NCI-H526 treated with DMSO at 0.1 percent for 48 hours (cell line): ENCODE data around the gene CLSTN2.

Source experiments
- DNase-seq: peaks from one replicate; lab custom pipeline; 2025; lab: John Stamatoyannopoulos, UW

CLSTN2 gene

GRCh38 chr3:140052771-140053702 is 118.1 kb downstream of the CLSTN2 start:
- no peak for DNase-seq

- no peak for DNase-seq
These were observed 118.8 kb downstream of the CLSTN2 start for GRCh38 chr3:140053794-140054193.

GRCh38 chr3:140055092-140055791 is 120.3 kb downstream of the CLSTN2 start:
- no peak for DNase-seq

GRCh38 chr3:140056047-140056446 is 121.1 kb downstream of the CLSTN2 start:
- DNase-seq: no peak

GRCh38 chr3:140061211-140061610 is 126.2 kb downstream of the CLSTN2 start:
- no peak for DNase-seq

GRCh38 chr3:140062461-140062860 is 127.5 kb downstream of the CLSTN2 start:
- DNase-seq: no peak

- DNase-seq: no peak
These were observed 132.5 kb downstream of the CLSTN2 start for GRCh38 chr3:140067487-140067886.

- no peak for DNase-seq
These were observed 133.6 kb downstream of the CLSTN2 start for GRCh38 chr3:140068494-140069017.

GRCh38 chr3:140073278-140074045 is 138.5 kb downstream of the CLSTN2 start:
- no peak for DNase-seq

- no peak for DNase-seq
These were observed 141.6 kb downstream of the CLSTN2 start for GRCh38 chr3:140076552-140076951.

- no peak for DNase-seq
These were observed 142.4 kb downstream of the CLSTN2 start for GRCh38 chr3:140077406-140077805.

GRCh38 chr3:140078343-140078742 is 143.4 kb downstream of the CLSTN2 start:
- DNase-seq: no peak

- DNase-seq: no peak
These were observed 144.0 kb downstream of the CLSTN2 start for GRCh38 chr3:140078940-140079339.

- DNase-seq: no peak
These were observed 146.9 kb downstream of the CLSTN2 start for GRCh38 chr3:140081887-140082286.

GRCh38 chr3:140085001-140085400 is 150.0 kb downstream of the CLSTN2 start:
- DNase-seq: no peak

GRCh38 chr3:140086642-140087041 is 151.7 kb downstream of the CLSTN2 start:
- DNase-seq: no peak

- DNase-seq: no peak
These were observed 153.1 kb downstream of the CLSTN2 start for GRCh38 chr3:140088058-140088457.

GRCh38 chr3:140088513-140088912 is 153.5 kb downstream of the CLSTN2 start:
- no peak for DNase-seq

- no peak for DNase-seq
These were observed 154.6 kb downstream of the CLSTN2 start for GRCh38 chr3:140089403-140090072.

- no peak for DNase-seq
These were observed 156.2 kb downstream of the CLSTN2 start for GRCh38 chr3:140091143-140091542.

GRCh38 chr3:140092848-140093536 is 158.0 kb downstream of the CLSTN2 start:
- DNase-seq: no peak
